ENCODE results near the gene HEXA.
A peak's percentile ranks its signal among the peaks of the same experiment; 100 is the strongest.

Gene HEXA

GRCh38 chr15:72312605-72313447, 63.0 kb downstream of the HEXA start:
- no peak overlapping the region for H3K9ac ChIP-seq (ENCODE audit: low read depth, low read length, poor library complexity, severe bottlenecking)
- TF ChIP-seq CTCF (conservative IDR thresholded peaks at IDR 0.05; ENCODE audit: low read length) (peak; percentile 78), EZH2phosphoT487 (IDR thresholded peaks at IDR 0.05; ENCODE audit: borderline replicate concordance) (no peak)
- no peaks in the 10 kb centered on the region for H3K27me3 ChIP-seq (ENCODE audit: insufficient read depth, low read length, poor library complexity, severe bottlenecking)
- H3K4me1 ChIP-seq (ENCODE audit: insufficient read depth, low read length, poor library complexity, severe bottlenecking): no peaks in the 10 kb centered on the region
- no peaks in the 10 kb centered on the region for H4K20me1 ChIP-seq (ENCODE audit: insufficient read depth, low read length, poor library complexity, severe bottlenecking)
- no peaks in the 10 kb centered on the region for H3K9me3 ChIP-seq (ENCODE audit: insufficient read depth, low read depth, low read length)
- no peaks in the 10 kb centered on the region for H3K36me3 ChIP-seq (ENCODE audit: insufficient read depth, low read length)
- H3F3A ChIP-seq (ENCODE audit: low read depth): no peaks in the 10 kb centered on the region
- H2AFZ ChIP-seq (ENCODE audit: low read length): no peak overlapping the region
- H3K4me3 ChIP-seq (ENCODE audit: low read length, poor library complexity, severe bottlenecking): no peak overlapping the region
- H3K9me2 ChIP-seq (replicated peaks; ENCODE audit: low read depth, low read length): no peaks in the 10 kb centered on the region
- no peaks in the 10 kb centered on the region for H3K79me2 ChIP-seq (ENCODE audit: insufficient read depth, low read length)
- no peak overlapping the region for H3K4me2 ChIP-seq (ENCODE audit: low read depth, low read length, poor library complexity, severe bottlenecking)

GRCh38 chr15:72307026-72307425, 68.8 kb downstream of the HEXA start:
- Histone ChIP-seq H3K9me3 (ENCODE audit: insufficient read depth, low read depth, low read length) (no peaks in the 10 kb centered on the region), H2AFZ (ENCODE audit: low read length) (no peak overlapping the region), H3K4me3 (ENCODE audit: low read length, poor library complexity, severe bottlenecking) (no peak overlapping the region), H3K27me3 (ENCODE audit: insufficient read depth, low read length, poor library complexity, severe bottlenecking) (no peaks in the 10 kb centered on the region), H3K4me1 (ENCODE audit: insufficient read depth, low read length, poor library complexity, severe bottlenecking) (no peaks in the 10 kb centered on the region), H3K4me2 (ENCODE audit: low read depth, low read length, poor library complexity, severe bottlenecking) (no peak overlapping the region), H3F3A (ENCODE audit: low read depth) (no peaks in the 10 kb centered on the region), H3K79me2 (ENCODE audit: insufficient read depth, low read length) (no peaks in the 10 kb centered on the region), H3K9me2 (replicated peaks; ENCODE audit: low read depth, low read length) (no peaks in the 10 kb centered on the region), H3K9ac (ENCODE audit: low read depth, low read length, poor library complexity, severe bottlenecking) (no peak overlapping the region), H4K20me1 (ENCODE audit: insufficient read depth, low read length, poor library complexity, severe bottlenecking) (no peaks in the 10 kb centered on the region), H3K36me3 (ENCODE audit: insufficient read depth, low read length) (no peaks in the 10 kb centered on the region)
- TF ChIP-seq CTCF (conservative IDR thresholded peaks at IDR 0.05; ENCODE audit: low read length) (no peak), EZH2phosphoT487 (IDR thresholded peaks at IDR 0.05; ENCODE audit: borderline replicate concordance) (no peak)

- Histone ChIP-seq H3K9me3 (ENCODE audit: insufficient read depth, low read depth, low read length) (no peaks in the 10 kb centered on the region), H3K9ac (ENCODE audit: low read depth, low read length, poor library complexity, severe bottlenecking) (no peak overlapping the region), H3K9me2 (replicated peaks; ENCODE audit: low read depth, low read length) (no peaks in the 10 kb centered on the region), H3K4me2 (ENCODE audit: low read depth, low read length, poor library complexity, severe bottlenecking) (no peak overlapping the region), H3F3A (ENCODE audit: low read depth) (no peaks in the 10 kb centered on the region), H3K4me3 (ENCODE audit: low read length, poor library complexity, severe bottlenecking) (no peak overlapping the region), H3K27me3 (ENCODE audit: insufficient read depth, low read length, poor library complexity, severe bottlenecking) (no peaks in the 10 kb centered on the region), H3K79me2 (ENCODE audit: insufficient read depth, low read length) (no peaks in the 10 kb centered on the region), H3K4me1 (ENCODE audit: insufficient read depth, low read length, poor library complexity, severe bottlenecking) (no peaks in the 10 kb centered on the region), H3K36me3 (ENCODE audit: insufficient read depth, low read length) (no peaks in the 10 kb centered on the region), H2AFZ (ENCODE audit: low read length) (no peak overlapping the region), H4K20me1 (ENCODE audit: insufficient read depth, low read length, poor library complexity, severe bottlenecking) (no peaks in the 10 kb centered on the region)
- TF ChIP-seq EZH2phosphoT487 (IDR thresholded peaks at IDR 0.05; ENCODE audit: borderline replicate concordance) (no peak), CTCF (conservative IDR thresholded peaks at IDR 0.05; ENCODE audit: low read length) (no peak)
Observed at GRCh38 chr15:72306211-72306785, 69.5 kb downstream of the HEXA start.

Data from Loucy (cell line).